GM10248 (cell line): Measurements from ENCODE around the gene SLC24A3.

Source experiments
- CTCF ChIA-PET: fragments of 300-600 bp; sonication (Branson Sonifier 250); formaldehyde crosslinking; extraction: SDS; loops from one replicate; lab custom pipeline; 2021; ENCODE audit warnings: antibody characterized with exemption; lab: Yijun Ruan, JAX
- POLR2A ChIA-PET: fragments of 350-650 bp; sonication (Branson Sonifier 250); formaldehyde crosslinking; extraction: SDS; loops from one replicate; lab custom pipeline; 2020; ENCODE audit warnings: antibody characterized with exemption; lab: Yijun Ruan, JAX
- DNase-seq: peaks from one replicate; pipeline ENCODE4 v3.0.0; 2012; ENCODE audit errors: extremely low spot score
- TF ChIP-seq, protein P1 (sequence below): IDR thresholded peaks from 2 replicates; pipeline ENCODE4 v1.5.1; 2012; ENCODE audit warnings: mild to moderate bottlenecking, low read depth; ENCODE audit errors: extremely low read depth, missing control alignments, control extremely low read depth

The SLC24A3 gene

DNA sequence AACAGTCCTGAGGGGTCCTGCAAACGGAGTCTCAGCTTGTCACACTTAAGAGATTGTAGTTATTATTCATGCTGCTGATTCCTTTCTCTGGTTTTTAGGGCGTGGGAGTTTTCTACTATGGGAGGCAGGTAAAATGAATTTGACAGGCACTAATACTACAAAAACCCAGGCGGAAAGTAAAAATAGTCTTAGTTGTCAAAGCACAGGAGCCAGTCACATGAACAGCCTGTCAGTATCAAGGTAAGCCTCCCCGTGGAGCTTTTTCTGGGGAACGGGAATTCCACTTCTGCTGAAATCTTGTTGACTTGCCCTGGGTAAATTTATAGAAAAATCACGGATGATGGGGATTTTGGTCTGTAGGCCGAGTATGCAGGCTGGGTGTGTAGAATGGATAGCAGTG is 79.8 kb downstream of the SLC24A3 start:
- ChIA-PET POLR2A (no interaction called here), CTCF (no interaction called here)
- TF ChIP-seq, protein P1, sequence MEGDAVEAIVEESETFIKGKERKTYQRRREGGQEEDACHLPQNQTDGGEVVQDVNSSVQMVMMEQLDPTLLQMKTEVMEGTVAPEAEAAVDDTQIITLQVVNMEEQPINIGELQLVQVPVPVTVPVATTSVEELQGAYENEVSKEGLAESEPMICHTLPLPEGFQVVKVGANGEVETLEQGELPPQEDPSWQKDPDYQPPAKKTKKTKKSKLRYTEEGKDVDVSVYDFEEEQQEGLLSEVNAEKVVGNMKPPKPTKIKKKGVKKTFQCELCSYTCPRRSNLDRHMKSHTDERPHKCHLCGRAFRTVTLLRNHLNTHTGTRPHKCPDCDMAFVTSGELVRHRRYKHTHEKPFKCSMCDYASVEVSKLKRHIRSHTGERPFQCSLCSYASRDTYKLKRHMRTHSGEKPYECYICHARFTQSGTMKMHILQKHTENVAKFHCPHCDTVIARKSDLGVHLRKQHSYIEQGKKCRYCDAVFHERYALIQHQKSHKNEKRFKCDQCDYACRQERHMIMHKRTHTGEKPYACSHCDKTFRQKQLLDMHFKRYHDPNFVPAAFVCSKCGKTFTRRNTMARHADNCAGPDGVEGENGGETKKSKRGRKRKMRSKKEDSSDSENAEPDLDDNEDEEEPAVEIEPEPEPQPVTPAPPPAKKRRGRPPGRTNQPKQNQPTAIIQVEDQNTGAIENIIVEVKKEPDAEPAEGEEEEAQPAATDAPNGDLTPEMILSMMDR: no peak
- DNase-seq: no peak

DNA sequence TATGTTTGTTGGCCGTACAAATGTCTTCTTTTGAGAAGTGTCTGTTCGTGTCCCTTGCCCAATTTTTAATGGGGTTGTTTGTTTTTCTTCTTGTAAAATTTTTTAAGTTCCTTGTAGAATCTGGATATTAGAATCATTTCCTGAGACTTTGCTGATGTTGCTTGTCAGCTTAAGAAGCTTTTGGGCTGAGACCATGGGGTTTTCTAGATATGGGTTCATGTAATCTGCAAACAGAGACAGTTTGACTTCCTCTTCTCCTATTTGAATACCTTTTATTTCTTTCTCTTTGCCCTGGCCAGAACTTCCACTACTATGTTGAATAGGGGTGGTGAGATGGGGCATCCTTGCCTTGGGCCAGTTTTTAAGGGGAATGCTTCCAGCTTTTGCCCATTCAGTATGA is 82.6 kb downstream of the SLC24A3 start:
- CTCF ChIA-PET: no interaction called here
- TF ChIP-seq, protein P1: no peak
- no peak for DNase-seq
- POLR2A ChIA-PET: no interaction called here

DNA sequence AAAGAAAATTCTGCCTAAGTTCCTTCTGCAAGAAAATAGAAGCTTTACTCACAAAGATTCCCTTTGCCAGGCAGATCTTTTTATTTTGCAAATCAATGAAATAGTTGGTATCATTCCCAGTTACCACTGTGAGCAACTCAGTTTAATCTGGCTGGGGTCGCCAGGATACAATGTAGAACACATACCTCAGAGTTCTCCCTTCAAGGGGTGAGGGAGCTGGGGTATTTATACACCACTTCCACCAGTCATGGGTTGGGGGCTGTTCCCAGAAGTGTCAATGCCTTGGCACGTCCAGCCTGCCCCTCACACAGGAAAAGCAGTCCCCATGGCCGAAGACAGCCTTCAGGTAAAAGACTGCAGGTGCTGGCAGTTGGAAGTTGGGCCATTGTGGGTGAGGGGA is 86.2 kb downstream of the SLC24A3 start:
- TF ChIP-seq, protein P1: no peak
- POLR2A ChIA-PET: interaction anchor here (0.6 kb wide), 1 partner anchor 1230 kb away, joined by 3 read pairs; no protein-coding TSS in a partner anchor
- CTCF ChIA-PET: no interaction called here
- DNase-seq: no peak

DNA sequence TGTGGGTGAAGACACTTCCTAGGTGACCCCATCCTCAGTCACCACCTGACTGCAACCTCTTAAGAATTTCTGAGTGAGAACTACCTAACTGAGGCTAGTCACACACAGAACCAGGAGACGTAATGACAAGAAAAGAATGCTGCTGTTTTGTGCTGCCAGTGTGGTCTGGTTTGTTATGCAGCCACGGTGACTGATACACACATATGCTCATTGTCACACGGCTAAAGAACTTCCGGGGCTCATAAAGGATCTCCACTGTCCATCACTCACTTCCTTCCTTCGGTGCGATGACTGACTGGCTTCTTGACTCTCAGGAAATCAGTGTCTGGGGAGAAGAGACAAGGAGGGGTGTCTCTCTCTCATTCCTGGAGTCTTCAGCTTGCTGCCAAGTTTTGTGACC is 88.0 kb downstream of the SLC24A3 start:
- TF ChIP-seq, protein P1: no peak
- POLR2A ChIA-PET: no interaction called here
- CTCF ChIA-PET: interaction anchor here (2.8 kb wide), 1 partner anchor 10 kb away, joined by 12 read pairs; no protein-coding TSS in a partner anchor
- no peak for DNase-seq

DNA sequence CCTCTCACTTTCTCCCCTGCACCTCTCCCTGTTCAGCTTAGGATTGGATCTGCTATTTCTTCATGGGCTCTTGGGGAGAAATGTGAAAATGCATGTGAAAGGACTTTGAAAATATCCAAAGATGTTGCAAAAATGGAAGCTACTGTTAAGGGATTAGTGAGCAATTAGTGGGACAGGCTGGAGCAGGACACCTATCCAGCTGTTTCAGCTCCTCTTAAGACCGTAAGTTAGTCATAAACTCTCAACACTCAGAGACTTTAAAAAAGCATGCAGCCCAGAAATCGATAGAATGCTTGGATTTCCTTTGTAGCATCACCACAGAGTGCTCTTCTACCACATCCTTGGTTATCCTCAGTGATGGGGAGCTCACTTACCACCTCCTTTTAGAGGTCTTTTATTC is 88.7 kb downstream of the SLC24A3 start:
- DNase-seq: no peak
- POLR2A ChIA-PET: no interaction called here
- TF ChIP-seq, protein P1: no peak
- CTCF ChIA-PET: interaction anchor here (1.2 to 2.8 kb wide), 2 partner anchors 9 to 362 kb away, joined by 3 to 12 read pairs; no protein-coding TSS in a partner anchor

DNA sequence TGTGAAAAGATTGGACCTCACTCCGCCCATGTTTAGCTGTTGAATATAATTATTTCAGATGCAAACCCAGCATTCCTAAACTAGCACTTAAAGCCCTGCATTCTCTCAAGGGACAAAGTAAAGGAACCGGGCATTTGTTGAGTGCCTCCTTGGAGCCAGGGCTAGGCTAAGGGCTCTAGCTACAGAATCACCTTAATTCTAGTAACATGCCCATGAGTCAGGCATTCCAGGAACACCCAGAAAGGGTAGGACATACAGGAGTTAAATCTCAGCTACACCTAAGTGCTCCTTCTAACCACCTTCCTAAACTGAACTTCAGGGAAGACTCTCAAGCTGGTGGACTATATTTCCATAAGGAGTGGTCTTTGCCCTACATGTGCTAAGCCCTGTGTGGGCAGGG is 89.4 kb downstream of the SLC24A3 start:
- DNase-seq: no peak
- POLR2A ChIA-PET: no interaction called here
- CTCF ChIA-PET: interaction anchor here (1.2 to 2.8 kb wide), 2 partner anchors 8 to 361 kb away, joined by 3 to 12 read pairs; no protein-coding TSS in a partner anchor
- TF ChIP-seq, protein P1: no peak
